Measurements from ENCODE around the gene SMYD1. TPM values are rescaled to one million over a fixed set of nuclear protein-coding genes. Genes with fewer than 3 reads are reported as not detected.

The SMYD1 gene
- polyA plus RNA-seq, 1 donor from 2014 or later, result not detected

DNA sequence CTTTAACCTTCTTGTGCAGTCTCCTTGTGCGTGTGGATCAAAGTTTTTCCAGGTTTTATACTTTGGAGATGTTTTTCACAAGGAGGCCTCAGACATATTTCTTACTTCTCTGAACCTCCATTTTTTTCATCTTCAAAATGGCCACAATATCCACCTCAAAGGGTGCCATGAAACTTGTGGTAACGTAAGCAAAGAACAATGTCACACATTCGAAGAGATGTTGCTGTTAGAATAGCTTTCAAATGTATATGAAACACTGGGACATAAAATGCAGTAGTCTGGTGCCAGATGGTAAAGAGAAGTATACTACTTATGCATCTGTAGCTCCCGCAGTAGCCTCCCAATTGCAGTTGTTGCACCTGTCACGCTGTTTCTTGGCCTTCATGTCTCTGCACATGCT, 9.4 kb upstream of the SMYD1 start:
- Histone ChIP-seq H3K9me2 (ENCODE audit: insufficient read depth, low read length) (no peaks in the 10 kb centered on the region), H3K9me3 (ENCODE audit: low read length) (no peaks in the 10 kb centered on the region), H3K9ac (ENCODE audit: low read length) (no peak overlapping the region), H3K79me2 (replicated peaks; ENCODE audit: insufficient read depth, low read length) (peaks cover 14% of the 10 kb centered on the region), H3K36me3 (ENCODE audit: insufficient read depth, low read length) (no peaks in the 10 kb centered on the region), H3K4me3 (ENCODE audit: low read length) (no peak overlapping the region), H3K4me2 (ENCODE audit: low read length) (no peak overlapping the region), H4K20me1 (ENCODE audit: insufficient read depth) (no peaks in the 10 kb centered on the region), H3K27me3 (ENCODE audit: insufficient read depth, low read depth, low read length) (no peaks in the 10 kb centered on the region), H3F3A (ENCODE audit: insufficient read depth, low read length, poor library complexity, severe bottlenecking) (no peaks in the 10 kb centered on the region), H3K27ac (ENCODE audit: low read length) (no peak overlapping the region), H2AFZ (ENCODE audit: low read depth, low read length) (no peak overlapping the region)
- TF ChIP-seq MXI1 (conservative IDR thresholded peaks at IDR 0.05; ENCODE audit: poor library complexity, severe bottlenecking) (no peak), EP300 (conservative IDR thresholded peaks at IDR 0.05; ENCODE audit: poor library complexity, severe bottlenecking) (no peak), REST (IDR thresholded peaks at IDR 0.05; ENCODE audit: borderline replicate concordance) (no peak), SMC3 (conservative IDR thresholded peaks at IDR 0.05; ENCODE audit: poor library complexity) (no peak), RAD21 (conservative IDR thresholded peaks at IDR 0.05) (no peak), CTCF (IDR thresholded peaks at IDR 0.05; ENCODE audit: poor library complexity, severe bottlenecking) (no peak), POLR2AphosphoS5 (IDR thresholded peaks at IDR 0.05) (no peak), EZH2 (IDR thresholded peaks at IDR 0.05; ENCODE audit: borderline replicate concordance, insufficient read depth, low read length, poor library complexity, severe bottlenecking) (no peak), TAF1 (IDR thresholded peaks at IDR 0.05; ENCODE audit: low read depth) (no peak)

DNA sequence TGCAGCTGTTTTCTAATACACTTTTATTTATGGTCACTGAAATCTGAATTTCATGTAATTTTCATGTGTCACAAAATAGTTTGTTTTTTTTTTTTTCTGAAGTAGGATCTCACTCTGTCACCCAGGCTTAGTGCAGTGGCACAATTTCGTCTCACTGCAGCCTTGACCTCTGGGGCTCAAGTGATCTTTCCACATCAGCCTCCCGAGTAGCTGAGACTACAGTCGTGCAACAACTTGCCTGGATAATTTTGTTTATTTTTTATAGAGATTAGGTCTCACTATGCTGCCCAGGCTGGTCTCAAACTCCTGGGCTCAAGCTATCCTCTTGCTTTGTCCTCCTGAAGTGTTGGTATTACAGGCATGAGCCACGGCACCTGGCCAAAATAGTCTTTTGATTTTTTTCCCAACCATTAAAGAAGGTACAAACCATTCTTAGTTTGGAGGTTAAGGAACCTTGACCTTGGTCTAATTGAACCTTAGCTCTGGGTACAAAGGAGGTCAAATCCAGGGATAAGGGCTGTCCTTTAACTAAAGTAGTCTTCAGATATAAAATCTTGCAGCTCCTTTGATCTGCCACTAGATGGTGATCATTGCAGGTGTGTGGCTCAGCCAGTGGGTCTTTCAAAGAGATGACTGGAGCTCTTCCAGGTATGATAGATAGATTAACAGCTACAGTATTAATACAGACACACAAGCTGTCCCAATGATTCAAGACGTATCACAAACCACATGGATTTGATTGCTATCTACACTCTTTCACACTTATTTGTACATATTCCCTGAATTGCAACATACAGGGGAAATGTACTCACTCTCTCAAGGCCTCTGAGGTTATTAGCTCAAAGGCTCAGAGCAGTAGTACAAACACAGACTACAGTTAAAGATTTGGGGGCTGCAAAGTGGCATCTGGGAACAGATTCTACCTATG, 7.4 kb upstream of the SMYD1 start:
- Histone ChIP-seq H3K27me3 (ENCODE audit: insufficient read depth, low read depth, low read length) (no peaks in the 10 kb centered on the region), H2AFZ (ENCODE audit: low read depth, low read length) (no peak overlapping the region), H3K36me3 (ENCODE audit: insufficient read depth, low read length) (no peaks in the 10 kb centered on the region), H4K20me1 (ENCODE audit: insufficient read depth) (no peaks in the 10 kb centered on the region), H3K9me2 (ENCODE audit: insufficient read depth, low read length) (no peaks in the 10 kb centered on the region), H3K9ac (ENCODE audit: low read length) (no peak overlapping the region), H3F3A (ENCODE audit: insufficient read depth, low read length, poor library complexity, severe bottlenecking) (no peaks in the 10 kb centered on the region), H3K9me3 (ENCODE audit: low read length) (no peaks in the 10 kb centered on the region), H3K27ac (ENCODE audit: low read length) (no peak overlapping the region), H3K4me3 (ENCODE audit: low read length) (no peak overlapping the region), H3K4me2 (ENCODE audit: low read length) (no peak overlapping the region), H3K79me2 (replicated peaks; ENCODE audit: insufficient read depth, low read length) (no peaks in the 10 kb centered on the region)
- TF ChIP-seq CTCF (IDR thresholded peaks at IDR 0.05; ENCODE audit: poor library complexity, severe bottlenecking), result peak; percentile 92
- TF ChIP-seq MXI1 (conservative IDR thresholded peaks at IDR 0.05; ENCODE audit: poor library complexity, severe bottlenecking), result no peak
- no peak for TF ChIP-seq POLR2AphosphoS5 (IDR thresholded peaks at IDR 0.05)
- TF ChIP-seq RAD21 (conservative IDR thresholded peaks at IDR 0.05), result peak; percentile 87
- no peak for TF ChIP-seq EP300 (conservative IDR thresholded peaks at IDR 0.05; ENCODE audit: poor library complexity, severe bottlenecking)
- no peak for TF ChIP-seq TAF1 (IDR thresholded peaks at IDR 0.05; ENCODE audit: low read depth)
- no peak for TF ChIP-seq EZH2 (IDR thresholded peaks at IDR 0.05; ENCODE audit: borderline replicate concordance, insufficient read depth, low read length, poor library complexity, severe bottlenecking)
- TF ChIP-seq SMC3 (conservative IDR thresholded peaks at IDR 0.05; ENCODE audit: poor library complexity), result peak; percentile 92
- TF ChIP-seq REST (IDR thresholded peaks at IDR 0.05; ENCODE audit: borderline replicate concordance), result no peak

All from neural cell (in vitro differentiated cells).